NCI-H146 treated with DMSO at 0.1 percent for 48 hours (cell line): Measurements from ENCODE around the gene FRRS1.

ENCODE experiments used
- DNase-seq: peaks from one replicate; lab custom pipeline; 2025; ENCODE audit not compliant: unreplicated experiment; lab: John Stamatoyannopoulos, UW

FRRS1 gene

DNA sequence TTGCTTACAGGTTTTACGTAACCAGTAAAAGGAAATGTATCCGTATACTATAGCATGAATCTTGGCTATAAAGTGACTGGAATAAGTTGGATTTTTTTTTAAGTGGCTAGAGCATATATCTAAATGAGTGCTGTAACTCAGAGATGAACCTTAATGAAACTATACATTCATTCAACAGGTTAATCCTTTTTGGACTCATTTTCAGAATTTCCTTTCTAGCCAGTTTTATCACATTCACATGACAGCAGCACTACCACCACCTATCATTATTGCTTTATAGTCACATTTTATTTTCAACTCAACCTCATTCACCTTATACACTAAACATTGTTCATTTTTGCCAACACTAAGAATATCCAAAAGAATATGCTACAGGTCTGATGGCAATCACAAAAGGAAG lies 30.6 kb downstream of the FRRS1 start:
- no peak for DNase-seq

DNA sequence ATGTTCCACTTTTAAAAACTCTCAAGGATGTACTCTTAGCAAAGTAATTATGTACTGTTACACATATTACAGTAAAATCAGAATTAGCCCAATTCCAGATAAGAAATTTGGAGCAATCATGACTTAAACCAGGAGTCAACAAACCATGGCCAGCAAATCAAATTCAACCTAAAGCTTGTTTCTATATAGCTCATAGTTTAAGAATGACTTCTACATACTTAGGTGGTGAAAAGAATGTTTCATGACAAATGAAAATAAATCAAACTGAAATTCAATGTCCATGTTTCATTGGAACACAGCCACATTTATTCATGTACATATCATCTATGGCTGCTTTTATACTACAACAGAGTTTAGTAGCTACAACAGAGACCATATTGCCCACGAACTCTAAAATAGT lies 35.1 kb downstream of the FRRS1 start:
- DNase-seq: no peak

DNA sequence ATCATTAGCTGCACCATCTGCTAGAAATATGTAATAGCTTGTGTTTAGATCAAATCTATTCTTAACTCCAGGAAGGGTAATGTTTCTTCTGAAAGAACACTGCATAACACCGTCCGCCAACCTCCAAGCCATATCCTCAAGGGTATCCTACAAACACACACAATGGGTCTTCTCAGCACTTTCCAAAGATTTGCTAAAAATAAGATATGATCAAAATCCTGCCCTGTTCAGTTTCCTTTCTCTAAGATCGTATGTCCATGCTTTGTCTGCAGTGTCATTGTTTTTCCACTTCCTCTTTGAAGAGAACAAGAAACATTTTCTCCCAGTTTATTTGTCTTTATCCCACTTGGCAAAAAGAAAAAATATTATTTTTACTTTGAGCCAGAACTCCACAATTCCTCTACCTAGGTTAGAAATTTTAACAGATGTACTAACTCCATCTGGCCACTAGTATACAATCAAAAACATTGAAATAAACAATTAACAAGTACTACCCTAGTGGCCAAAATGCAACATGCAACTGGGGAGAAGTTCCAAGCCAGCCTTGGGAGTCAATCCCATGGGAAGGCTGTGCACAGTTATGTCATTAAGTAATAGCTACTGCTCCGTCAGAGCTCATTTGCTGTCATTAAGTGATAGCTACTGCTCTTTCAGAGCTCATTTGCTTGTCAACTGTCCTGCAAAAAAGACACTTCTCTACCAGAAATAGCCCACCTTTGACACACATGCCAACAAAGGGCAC lies 37.8 kb downstream of the FRRS1 start:
- no peak for DNase-seq

DNA sequence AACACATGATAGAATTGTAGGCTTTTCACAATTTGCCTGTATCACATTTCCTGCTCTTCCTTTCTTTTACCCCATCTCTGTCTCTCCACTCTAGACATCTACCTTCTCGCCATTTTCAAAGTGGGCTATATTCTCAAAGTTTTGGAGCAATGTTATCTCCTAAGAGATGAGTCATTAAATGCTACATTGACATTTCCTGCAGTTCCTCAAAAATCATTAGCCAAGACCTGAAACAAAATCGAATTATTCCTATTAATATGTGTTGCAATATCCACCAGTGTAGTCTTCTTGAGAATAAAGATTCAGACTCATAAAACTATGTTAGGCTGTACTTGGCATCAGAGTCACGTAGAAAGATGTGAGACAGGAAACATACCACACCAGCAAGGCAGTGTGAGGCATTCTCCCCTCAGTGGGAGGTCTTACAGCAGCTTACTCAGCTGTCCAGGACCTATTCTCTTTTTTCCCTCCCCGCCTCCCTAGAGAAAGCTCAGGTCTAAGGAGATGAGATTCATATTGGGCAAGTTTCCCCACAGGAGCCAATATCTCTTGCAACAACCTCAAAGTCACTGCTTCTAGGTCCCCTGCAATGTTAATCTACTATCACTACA lies 38.8 kb downstream of the FRRS1 start:
- no peak for DNase-seq

DNA sequence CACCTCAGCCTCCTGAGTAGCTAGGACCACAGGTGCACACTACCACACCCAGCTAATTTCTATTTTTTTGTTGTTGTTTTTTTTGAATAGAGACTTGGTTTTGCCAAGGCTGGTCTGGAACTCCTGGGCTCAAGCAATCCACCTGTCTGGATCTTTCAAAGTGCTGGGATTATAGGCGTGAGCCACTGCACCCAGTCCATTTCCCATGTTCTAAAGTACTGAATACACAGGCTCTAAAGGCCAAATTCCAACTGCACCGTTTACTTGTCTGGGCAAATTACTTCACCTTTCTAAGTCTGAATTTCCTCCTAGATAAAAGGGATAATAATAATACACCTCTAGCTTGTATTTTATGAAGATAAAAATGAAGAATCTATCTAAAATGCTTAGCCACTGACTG lies 39.6 kb downstream of the FRRS1 start:
- DNase-seq: no peak

DNA sequence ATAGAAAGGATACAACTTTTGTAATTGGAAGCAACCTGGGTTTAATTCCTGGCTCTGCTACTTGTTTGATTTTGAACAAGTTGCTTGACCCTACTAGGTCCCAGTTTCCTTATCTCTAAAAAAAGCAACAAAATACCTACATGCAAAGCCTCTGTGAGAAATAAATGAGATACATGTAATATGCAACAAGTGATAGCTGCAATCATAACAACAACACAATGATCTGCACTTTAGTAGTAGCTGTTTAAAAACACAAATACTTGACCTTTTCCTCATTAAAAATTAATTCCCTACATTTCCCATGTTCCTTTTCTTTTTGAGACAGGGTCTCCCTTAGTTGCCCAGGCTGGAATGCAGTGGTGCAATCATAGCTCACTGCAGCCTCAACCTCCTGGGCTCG lies 40.0 kb downstream of the FRRS1 start:
- no peak for DNase-seq

DNA sequence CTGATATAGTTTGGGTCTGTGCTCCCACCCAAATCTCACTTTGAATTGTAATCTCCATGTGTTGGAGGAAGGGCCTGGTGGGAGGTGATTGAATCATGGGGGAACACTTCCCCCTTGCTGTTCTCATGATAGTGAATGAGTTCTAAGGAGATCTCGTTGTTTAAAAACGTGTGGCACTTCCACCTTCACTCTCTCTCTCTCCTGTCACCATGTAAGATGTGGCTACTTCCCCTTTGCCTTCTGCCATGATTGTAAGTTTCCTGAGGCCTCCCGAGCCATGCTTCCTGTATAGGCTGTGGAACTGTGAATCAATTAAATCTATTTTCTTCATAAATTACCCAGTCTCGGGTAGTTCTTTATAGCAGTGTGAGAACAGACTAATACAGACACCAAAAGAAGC lies 40.4 kb downstream of the FRRS1 start:
- DNase-seq: no peak

DNA sequence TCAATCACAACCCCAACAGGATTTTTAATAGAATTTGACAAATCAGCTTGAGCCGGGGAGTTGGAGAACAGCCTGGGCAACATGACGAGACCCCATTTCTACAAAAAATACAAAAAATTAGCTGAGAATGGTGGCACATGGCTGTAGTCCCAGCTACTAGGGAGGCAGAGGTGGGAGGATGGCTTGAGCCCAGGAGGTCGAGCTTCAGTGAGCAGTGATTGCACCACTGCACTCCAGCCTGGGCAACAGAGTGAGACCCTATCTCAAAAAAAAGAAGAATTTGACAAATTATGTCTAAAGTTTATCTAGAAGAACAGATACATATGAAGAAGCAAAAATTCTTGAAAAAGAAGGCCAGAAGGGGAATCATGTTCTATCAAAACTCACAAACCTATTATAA lies 43.2 kb downstream of the FRRS1 start:
- DNase-seq: no peak

DNA sequence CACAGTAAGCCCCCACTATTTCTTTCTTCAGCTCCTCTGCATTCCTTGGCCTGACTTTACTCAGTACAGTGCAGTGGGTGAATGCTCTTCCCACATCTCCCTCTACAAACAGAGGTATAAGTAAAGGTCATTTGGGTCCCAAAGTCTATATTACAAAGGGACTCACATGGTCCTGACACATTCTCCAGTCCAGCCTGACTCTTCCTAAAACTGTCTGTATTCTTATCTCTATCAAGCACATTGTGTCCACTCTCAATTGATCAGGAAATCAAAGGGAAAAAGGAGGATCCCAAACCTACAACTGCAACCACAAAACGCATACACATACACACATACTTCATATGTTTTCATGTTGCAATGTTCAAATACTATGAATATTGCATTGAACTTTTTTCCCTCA lies 49.4 kb downstream of the FRRS1 start:
- no peak for DNase-seq

DNA sequence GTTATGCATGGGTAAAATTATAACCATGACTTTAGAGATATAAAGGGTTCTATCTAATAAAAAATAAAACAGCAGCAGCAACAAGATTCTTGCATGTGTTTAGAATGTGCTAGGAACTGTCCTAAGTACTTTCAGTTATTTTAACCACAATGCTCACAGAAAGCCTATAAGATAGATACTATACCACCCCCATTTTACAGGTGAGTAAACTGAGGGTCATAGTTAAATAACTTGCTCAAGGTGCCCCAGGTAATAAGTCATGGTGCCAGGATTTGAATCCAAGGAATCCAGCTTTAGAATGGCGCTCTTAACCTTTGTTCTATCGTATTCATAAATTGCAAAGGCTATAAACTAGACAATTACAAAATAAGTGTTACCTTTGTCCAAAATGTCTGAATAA lies 53.4 kb downstream of the FRRS1 start:
- no peak for DNase-seq

DNA sequence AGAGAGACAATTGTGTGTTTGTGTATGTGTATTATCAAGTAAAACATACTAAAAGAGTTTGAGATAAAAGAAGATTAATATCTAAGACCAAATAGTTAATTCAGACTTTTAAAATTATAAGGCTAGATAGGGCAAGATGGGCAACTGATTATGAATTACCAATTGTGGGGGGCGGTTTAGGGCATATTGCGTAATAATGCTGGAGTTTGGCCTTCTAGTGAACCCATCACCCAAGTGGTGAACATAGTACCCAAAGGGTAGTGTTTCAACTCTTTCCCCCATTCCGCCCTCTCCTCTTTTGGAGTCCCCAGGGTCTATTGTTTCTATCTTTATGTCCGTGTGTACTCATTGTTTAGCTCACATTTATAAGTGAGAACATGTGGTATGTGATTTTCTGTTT lies 55.4 kb downstream of the FRRS1 start:
- no peak for DNase-seq

DNA sequence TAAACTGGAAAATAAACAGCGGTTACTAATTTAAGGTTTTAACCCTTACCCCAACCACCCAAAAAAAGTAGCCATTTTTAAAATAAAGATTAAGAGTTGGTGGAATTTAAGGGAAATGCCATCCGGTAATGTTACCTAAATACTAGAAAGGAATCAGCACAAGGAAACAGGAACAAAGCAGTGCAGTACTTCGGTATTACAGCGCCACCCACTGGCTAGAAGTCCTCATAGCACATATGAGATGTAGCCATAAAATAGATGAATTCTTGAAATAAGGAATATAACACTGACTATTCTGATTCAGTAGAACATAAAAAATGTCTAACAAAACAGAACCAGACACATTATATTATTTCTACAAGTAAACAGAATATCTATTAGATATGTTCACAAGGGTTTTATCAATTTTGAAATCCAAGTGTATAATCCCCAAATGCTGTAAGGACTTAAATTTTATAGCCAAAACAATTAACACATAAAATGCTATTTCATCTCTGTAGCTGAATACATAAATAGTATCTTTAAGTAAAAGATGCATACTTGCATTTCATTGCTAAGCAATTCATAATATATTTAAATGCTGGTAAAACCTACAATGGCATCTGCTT lies 58.8 kb downstream of the FRRS1 start:
- DNase-seq: peak; percentile 8

DNA sequence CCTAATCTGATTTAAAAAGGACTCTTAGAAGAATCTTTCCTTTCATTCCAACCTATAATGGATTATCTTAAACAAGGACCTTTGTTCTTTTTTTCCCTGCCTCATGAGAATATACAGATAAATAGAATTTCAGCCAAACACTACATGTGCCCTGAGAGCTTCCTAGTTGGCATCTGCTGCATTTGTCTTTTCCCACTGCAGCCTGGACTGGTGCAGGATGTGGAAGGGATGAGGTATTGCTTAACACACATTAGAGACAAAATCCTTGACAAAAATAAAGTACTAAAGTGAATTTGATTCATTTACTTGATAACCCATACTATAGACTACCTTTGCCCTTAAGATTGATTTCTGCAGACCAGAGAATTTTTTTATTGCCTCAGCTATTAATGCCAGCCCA lies 61.0 kb downstream of the FRRS1 start:
- DNase-seq: no peak

DNA sequence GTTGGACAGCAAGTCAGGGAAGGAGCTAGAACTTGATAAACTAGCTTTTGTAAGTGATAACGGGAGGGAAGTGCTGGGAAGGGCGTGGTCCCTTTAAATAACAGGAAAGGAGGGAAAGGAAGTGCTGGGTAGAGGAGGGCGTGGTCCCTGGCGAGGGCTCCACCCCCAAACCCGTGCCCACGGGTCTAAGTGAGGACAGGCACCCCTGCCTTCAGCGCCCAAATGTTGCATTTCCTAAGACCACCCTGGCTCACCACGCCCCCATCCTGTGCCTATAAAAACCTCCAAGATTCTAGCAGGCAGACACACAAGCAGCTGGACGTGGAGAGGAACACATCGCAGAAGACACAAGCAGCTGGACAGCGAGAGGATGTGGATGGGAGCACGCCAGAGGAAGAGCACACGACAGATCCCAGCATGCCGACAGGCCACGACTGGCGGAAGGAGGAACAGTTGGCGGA lies 62.0 kb downstream of the FRRS1 start:
- no peak for DNase-seq

DNA sequence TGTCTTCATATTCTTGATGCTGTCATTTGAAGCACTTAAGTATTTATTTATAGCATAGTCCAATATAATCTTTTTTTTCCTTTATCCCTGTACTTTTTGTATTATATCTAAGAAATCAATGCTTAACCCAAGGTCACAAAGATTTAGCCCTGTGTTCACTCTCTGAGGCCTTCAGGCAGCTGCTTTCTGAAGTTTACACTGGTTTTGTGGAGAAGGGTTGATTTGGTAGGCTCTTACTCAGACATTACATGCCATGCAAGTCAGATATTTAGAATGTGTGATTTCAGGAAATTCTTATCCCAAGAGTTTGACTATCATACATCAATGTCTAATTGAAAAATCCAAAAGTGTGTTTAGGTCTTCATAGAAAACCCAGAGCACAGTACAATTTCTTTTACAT lies 64.2 kb downstream of the FRRS1 start:
- DNase-seq: no peak

DNA sequence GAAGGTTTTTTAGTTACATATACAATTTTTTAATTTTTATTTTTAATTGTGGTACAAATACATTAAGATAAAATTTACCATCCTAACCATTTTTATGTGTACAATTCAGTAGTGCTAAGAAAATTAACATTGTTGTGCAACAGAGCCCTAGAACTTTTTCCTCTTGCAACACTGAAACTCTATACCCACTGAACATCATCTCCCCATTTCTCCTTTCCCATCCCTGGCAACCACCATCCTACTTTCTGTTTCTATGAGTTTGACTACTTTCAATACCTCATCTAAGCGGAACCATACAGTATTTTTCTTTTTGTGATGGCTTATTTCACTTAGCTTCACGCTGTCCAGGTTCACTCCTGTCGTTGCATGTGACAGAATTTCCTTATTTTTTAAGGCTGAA lies 66.4 kb downstream of the FRRS1 start:
- DNase-seq: no peak

DNA sequence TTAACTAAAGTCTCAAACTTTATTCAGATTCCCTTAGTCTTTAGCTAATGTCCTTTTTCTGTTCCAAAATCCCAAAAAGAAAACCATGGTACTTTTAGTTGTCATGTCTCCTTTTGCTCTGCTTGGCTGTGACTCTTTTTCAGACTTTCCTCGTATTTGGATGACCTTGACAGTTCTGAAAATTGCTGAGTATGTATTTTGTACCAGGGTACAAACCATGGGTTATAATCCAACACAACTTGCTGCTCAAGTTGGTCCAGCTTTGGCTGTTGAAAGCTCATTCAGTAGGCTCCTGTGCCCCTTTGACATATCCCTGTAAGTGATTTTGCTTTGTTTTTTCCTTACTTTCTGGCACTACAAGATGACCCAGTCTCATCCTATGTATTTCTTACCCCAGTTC lies 68.9 kb downstream of the FRRS1 start:
- DNase-seq: no peak

DNA sequence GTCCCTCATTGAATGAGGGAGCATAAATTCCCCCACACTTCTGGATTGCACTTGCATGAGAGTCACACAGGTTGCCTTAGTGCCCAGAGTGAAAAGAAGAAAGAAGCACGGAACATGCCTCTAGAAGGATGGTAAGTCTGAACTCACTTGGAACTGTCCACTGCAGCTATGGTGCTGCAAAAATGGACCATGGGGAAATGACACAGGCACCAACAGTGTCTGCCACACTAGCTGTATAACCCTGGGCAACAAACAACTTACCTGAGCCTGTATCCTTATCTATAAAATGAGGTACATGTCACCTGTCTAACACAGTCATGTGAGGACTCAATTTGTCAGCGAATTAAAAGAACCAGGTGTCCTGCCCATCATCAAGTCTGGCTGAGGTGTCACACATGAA lies 69.8 kb downstream of the FRRS1 start:
- no peak for DNase-seq

DNA sequence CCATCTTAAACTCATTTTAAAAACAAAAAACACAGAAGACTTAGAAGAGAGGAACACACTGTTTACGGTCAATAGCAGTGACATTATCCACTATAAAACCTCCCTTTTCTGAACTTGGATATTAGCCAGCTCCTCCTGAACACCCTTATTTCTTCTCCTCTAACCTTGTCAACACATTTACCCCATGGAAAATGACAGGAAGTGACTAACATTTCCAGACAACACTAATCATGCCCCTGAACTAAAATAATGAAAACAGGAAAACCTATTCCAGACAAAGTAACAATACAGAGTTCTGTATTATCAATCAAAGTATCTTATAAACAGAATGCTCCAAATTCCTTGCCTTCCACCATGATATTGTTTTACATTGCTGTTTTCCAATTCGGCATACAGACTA lies 75.3 kb downstream of the FRRS1 start:
- no peak for DNase-seq

DNA sequence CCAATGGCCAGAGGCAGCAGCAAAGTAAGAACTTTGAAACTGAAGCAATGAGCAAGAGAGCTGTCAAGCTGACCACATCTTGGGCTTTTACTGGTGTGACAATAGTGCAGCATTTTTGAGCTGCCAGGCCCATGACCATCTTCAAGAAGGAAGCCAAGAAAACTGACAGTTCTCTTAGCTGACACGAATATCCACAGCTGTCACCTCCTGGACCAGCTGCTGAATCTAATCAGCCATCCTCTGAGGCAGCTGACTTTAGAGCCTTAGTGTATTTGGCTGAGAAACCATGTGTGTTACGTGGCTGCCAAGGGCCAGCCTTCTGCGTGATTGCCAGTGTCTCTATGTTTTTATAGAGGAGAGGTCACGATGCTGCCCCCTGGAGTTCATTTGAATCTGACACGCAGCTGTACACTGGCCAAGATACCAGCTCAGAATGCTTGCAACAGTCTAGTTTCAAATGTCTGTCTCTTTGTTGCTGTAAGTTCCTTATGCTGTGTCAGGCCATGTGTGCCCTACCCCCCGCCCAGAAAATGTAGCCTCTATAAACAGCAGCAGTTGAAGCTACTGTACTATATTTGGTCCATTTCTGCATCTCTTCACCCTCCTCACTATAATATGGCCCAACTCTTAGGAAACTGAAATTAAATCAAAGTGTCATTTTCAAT lies 80.8 kb downstream of the FRRS1 start:
- no peak for DNase-seq

DNA sequence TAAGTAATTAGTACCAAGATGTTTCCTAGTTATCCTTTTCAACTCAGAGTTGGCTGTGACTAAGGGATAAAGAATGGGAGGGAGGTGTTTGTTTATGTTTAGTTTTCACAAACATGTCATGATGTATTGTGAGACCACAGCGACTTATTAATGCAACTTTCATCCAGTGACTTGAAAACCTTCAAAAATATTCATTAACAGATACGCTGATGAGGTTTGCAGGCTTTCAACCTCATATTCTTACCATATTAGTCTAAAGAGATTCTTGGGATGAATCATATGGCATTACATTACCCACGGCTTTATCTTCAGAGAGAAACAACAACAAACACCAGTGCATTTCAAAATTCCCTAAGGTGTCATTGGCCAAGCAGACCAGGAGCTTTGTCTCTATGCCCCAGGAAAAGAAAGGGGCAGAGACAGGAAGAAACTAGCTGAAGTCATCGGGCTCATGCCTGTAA lies 84.1 kb downstream of the FRRS1 start:
- no peak for DNase-seq

DNA sequence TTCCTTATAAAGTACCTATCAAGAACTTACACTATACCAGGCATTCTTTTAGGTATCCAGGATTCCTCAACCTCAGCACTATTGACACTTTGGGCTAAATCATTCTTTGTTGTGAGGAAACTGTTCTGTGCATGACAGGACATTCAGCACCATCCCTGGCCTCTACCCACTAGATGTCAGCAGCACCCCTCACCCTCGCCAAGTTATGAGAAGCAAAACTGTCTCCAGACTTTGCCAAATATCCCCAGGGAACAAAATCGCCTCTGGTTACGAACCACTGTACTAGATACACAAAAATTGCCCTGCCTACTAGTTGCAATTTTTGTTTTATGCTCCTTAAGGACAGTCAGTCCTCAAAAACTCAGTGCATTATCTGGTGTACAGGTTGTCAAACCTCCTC lies 84.9 kb downstream of the FRRS1 start:
- DNase-seq: no peak
